Measurements from ENCODE around the gene PIBF1.

Gene PIBF1

GRCh38 chr13:73058736-73059459, 277.0 kb downstream of the PIBF1 start, which contains the start of gene KLF5:
Gene KLF5, plus strand, starts transcription at chr13:73059005. Its CDS starts 323 bp downstream, at chr13:73059328.
- peak within 1 kb of the TSS; percentile 9 for H3K27ac Mint-ChIP-seq

GRCh38 chr13:73059460-73060250, 277.7 kb downstream of the PIBF1 start:
- peaks cover 10 to 18% of the 10 kb centered on the region in 2 donors for H3K4me1 Mint-ChIP-seq
- peak; percentile 29 to 32 for ATAC-seq (replicated peaks)
- H3K27me3 Mint-ChIP-seq: peaks cover 27 to 56% of the 10 kb centered on the region in 2 donors
- peak overlapping the region; percentile 73 to 77 for H3K4me3 Mint-ChIP-seq
- no peaks in the 10 kb centered on the region for H3K9me3 Mint-ChIP-seq
- no peak overlapping the region for H3K27ac Mint-ChIP-seq
- peaks cover 0 to 3% of the 10 kb centered on the region in 2 donors for H3K36me3 Mint-ChIP-seq
- DNase-seq: peak; percentile 12

More at GRCh38 chr13:73058736-73059459, 277.0 kb downstream of the PIBF1 start, which contains the start of gene KLF5:
- Mint-ChIP-seq H3K9me3 (no peaks in the 10 kb centered on the region), H3K4me3 (peak within 1 kb of the TSS; percentile 82 to 84), H3K27me3 (peaks cover 29 to 59% of the 10 kb centered on the region in 2 donors), H3K36me3 (peaks cover 0 to 3% of the 10 kb centered on the region in 2 donors), H3K4me1 (peaks cover 10 to 18% of the 10 kb centered on the region in 2 donors)
- ATAC-seq (replicated peaks): peak; percentile 99
- peak; percentile 91 for DNase-seq

GRCh38 chr13:73060251-73061160, 278.6 kb downstream of the PIBF1 start:
- no peaks in the 10 kb centered on the region for H3K9me3 Mint-ChIP-seq
- peaks cover 24 to 52% of the 10 kb centered on the region in 2 donors for H3K27me3 Mint-ChIP-seq
- no peak overlapping the region for H3K27ac Mint-ChIP-seq
- H3K36me3 Mint-ChIP-seq: peaks cover 0 to 3% of the 10 kb centered on the region in 2 donors
- no peak for ATAC-seq (replicated peaks)
- DNase-seq: no peak
- peaks cover 10 to 18% of the 10 kb centered on the region in 2 donors for H3K4me1 Mint-ChIP-seq
- H3K4me3 Mint-ChIP-seq: peak overlapping the region; percentile 73 to 77

GRCh38 chr13:73061473-73061872, 279.5 kb downstream of the PIBF1 start:
- DNase-seq: no peak

GRCh38 chr13:73061876-73062275, 279.9 kb downstream of the PIBF1 start:
- ATAC-seq (replicated peaks) (no peak), DNase-seq (no peak)
- peaks cover 18 to 43% of the 10 kb centered on the region in 2 donors for H3K27me3 Mint-ChIP-seq
- H3K4me3 Mint-ChIP-seq: no peak overlapping the region
- H3K27ac Mint-ChIP-seq: no peak overlapping the region
- peaks cover 0 to 3% of the 10 kb centered on the region in 2 donors for H3K36me3 Mint-ChIP-seq
- H3K4me1 Mint-ChIP-seq: peaks cover 10 to 18% of the 10 kb centered on the region in 2 donors
- no peaks in the 10 kb centered on the region for H3K9me3 Mint-ChIP-seq

More at GRCh38 chr13:73061473-73061872, 279.5 kb downstream of the PIBF1 start:
- H3K27me3 Mint-ChIP-seq: peaks cover 18 to 43% of the 10 kb centered on the region in 2 donors
- no peak overlapping the region for H3K4me3 Mint-ChIP-seq
- no peak for ATAC-seq (replicated peaks)
- no peaks in the 10 kb centered on the region for H3K9me3 Mint-ChIP-seq
- no peak overlapping the region for H3K27ac Mint-ChIP-seq
- H3K4me1 Mint-ChIP-seq: peaks cover 10 to 18% of the 10 kb centered on the region in 2 donors
- peaks cover 0 to 3% of the 10 kb centered on the region in 2 donors for H3K36me3 Mint-ChIP-seq

- peaks cover 18 to 40% of the 10 kb centered on the region in 2 donors for H3K27me3 Mint-ChIP-seq
- H3K4me3 Mint-ChIP-seq: no peak overlapping the region
- no peaks in the 10 kb centered on the region for H3K9me3 Mint-ChIP-seq
- H3K27ac Mint-ChIP-seq: no peak overlapping the region
- ATAC-seq (replicated peaks) (no peak), DNase-seq (no peak)
- H3K4me1 Mint-ChIP-seq: peaks cover 10 to 18% of the 10 kb centered on the region in 2 donors
- H3K36me3 Mint-ChIP-seq: peaks cover 0 to 3% of the 10 kb centered on the region in 2 donors
These were observed 280.5 kb downstream of the PIBF1 start for GRCh38 chr13:73062468-73062867.

GRCh38 chr13:73063166-73063565, 281.2 kb downstream of the PIBF1 start:
- Mint-ChIP-seq H3K27me3 (peaks cover 14 to 33% of the 10 kb centered on the region in 2 donors), H3K9me3 (no peaks in the 10 kb centered on the region), H3K36me3 (peaks cover 0 to 3% of the 10 kb centered on the region in 2 donors)

GRCh38 chr13:73065036-73065435, 283.1 kb downstream of the PIBF1 start:
- Mint-ChIP-seq H3K4me1 (peaks cover 3 to 9% of the 10 kb centered on the region in 2 donors), H3K9me3 (no peaks in the 10 kb centered on the region), H3K4me3 (no peak overlapping the region), H3K27ac (no peak overlapping the region), H3K27me3 (peaks cover 7 to 22% of the 10 kb centered on the region in 2 donors), H3K36me3 (peaks cover 0 to 3% of the 10 kb centered on the region in 2 donors)
- DNase-seq (no peak), ATAC-seq (replicated peaks) (no peak)

More at GRCh38 chr13:73063166-73063565, 281.2 kb downstream of the PIBF1 start:
- ATAC-seq (replicated peaks) (no peak), DNase-seq (no peak)
- Mint-ChIP-seq H3K27ac (no peak overlapping the region), H3K4me3 (no peak overlapping the region), H3K4me1 (peaks cover 10 to 18% of the 10 kb centered on the region in 2 donors)

- Mint-ChIP-seq H3K4me1 (peaks cover 0 to 1% of the 10 kb centered on the region in 2 donors), H3K27ac (no peak overlapping the region), H3K9me3 (no peaks in the 10 kb centered on the region)
These were observed 283.9 kb downstream of the PIBF1 start for GRCh38 chr13:73065665-73066340.

More at GRCh38 chr13:73065665-73066340, 283.9 kb downstream of the PIBF1 start:
- DNase-seq (no peak), ATAC-seq (replicated peaks) (no peak)
- no peak overlapping the region for H3K4me3 Mint-ChIP-seq
- peaks cover 0 to 3% of the 10 kb centered on the region in 2 donors for H3K36me3 Mint-ChIP-seq
- peaks cover 0 to 14% of the 10 kb centered on the region in 2 donors for H3K27me3 Mint-ChIP-seq
